A549 (cell line): Measurements from ENCODE around the gene GSE1. TPM values are rescaled to one million over a fixed set of nuclear protein-coding genes. Genes with fewer than 3 reads are reported as not detected.

Source experiments
- ATAC-seq, 2 experiments: fragments of 200-7000 bp in 1 of 2; fragments of >200 bp in 1 of 2; cut with Nextera tagmentation in 1 of 2; cut with Tn5 transposase in 1 of 2; 3 replicates each; pipeline versions ENCODE4 v1.8.0 to v1.9.1; 2018 to 2020; ENCODE audit warnings: mild to moderate bottlenecking in 1 of 2, moderate library complexity in 1 of 2
- CTCF ChIA-PET: fragments of 300-600 bp; sonication (Branson Sonifier 250); formaldehyde crosslinking; extraction: SDS; loops from one replicate; lab custom pipeline; 2021; ENCODE audit warnings: antibody characterized with exemption, inconsistent platforms; lab: Yijun Ruan, JAX
- POLR2A ChIA-PET: fragments of 350-600 bp; formaldehyde crosslinking; extraction: SDS; loops from one replicate; lab custom pipeline; 2021; ENCODE audit warnings: antibody characterized with exemption, inconsistent platforms; lab: Yijun Ruan, JAX
- DNase-seq, 2 experiments: peaks; one replicate each; pipeline versions ENCODE4 v3.0.0 to v3.0.0-alpha.2; 2011 to 2016; ENCODE audit warnings: low read depth in 1 of 2, low spot score in 1 of 2
- FAIRE-seq: peaks from 2 replicates; lab custom pipeline; 2011; peaks lifted over from hg19 to GRCh38; lab: Jason Lieb, UNC
- H3K27ac ChIP-seq, 2 experiments: fragments of >200 bp; sonication (Bioruptor Twin); formaldehyde crosslinking; 3 replicates each; pipeline ENCODE4 v1.5.1; 2016 to 2017
- H3K4me1 ChIP-seq: fragments of >200 bp; sonication (Bioruptor Twin); formaldehyde crosslinking; 3 replicates; pipeline ENCODE4 v1.6.1; 2016
- H3K4me2 ChIP-seq: fragments of >200 bp; sonication (Bioruptor Twin); formaldehyde crosslinking; 3 replicates; pipeline ENCODE4 v1.6.1; 2016
- H3K4me3 ChIP-seq: fragments of >200 bp; sonication (Bioruptor Twin); formaldehyde crosslinking; 3 replicates; pipeline ENCODE4 v1.5.1; 2016
- H3K9me3 ChIP-seq: fragments of >200 bp; sonication (Bioruptor Twin); formaldehyde crosslinking; 3 replicates; pipeline ENCODE4 v1.6.1; 2016
- BHLHE40 ChIP-seq: IDR thresholded peaks from 2 replicates; pipeline ENCODE4 v1.6.1; 2012; ENCODE audit warnings: low read depth, low read length, inconsistent platforms
- CBX8 ChIP-seq: fragments of 200-600 bp; sonication (generic); IDR thresholded peaks from 2 replicates; pipeline ENCODE4 v1.6.1; 2016
- EP300 ChIP-seq, 2 experiments: fragments of >200 bp; sonication (Bioruptor Twin); formaldehyde crosslinking; IDR thresholded peaks; 2 replicates in 1 of 2; 3 replicates in 1 of 2; pipeline ENCODE4 v1.6.1; 2016 to 2017
- FOSL2 ChIP-seq, 2 experiments: fragments of 450-650 bp in 1 of 2; fragments of >200 bp in 1 of 2; sonication (Bioruptor Twin) in 1 of 2; formaldehyde crosslinking; IDR thresholded peaks; 2 replicates each; pipeline versions ENCODE4 v1.5.0 to v1.6.1; 2016 to 2020; ENCODE audit warnings: mild to moderate bottlenecking in 1 of 2, moderate library complexity in 1 of 2
- FOXS1 ChIP-seq: fragments of 250-450 bp; sonication (Bioruptor Pico); IDR thresholded peaks from 2 replicates; pipeline ENCODE4 v1.5.0; 2020; ENCODE audit warnings: mild to moderate bottlenecking, moderate library complexity
- HOXA7 ChIP-seq: fragments of 250-450 bp; sonication (Bioruptor Pico); IDR thresholded peaks from 2 replicates; pipeline ENCODE4 v1.5.0; 2020; ENCODE audit warnings: mild to moderate bottlenecking, moderate library complexity
- JUNB ChIP-seq: fragments of >200 bp; sonication (Bioruptor Twin); formaldehyde crosslinking; IDR thresholded peaks from 2 replicates; pipeline ENCODE4 v1.6.1; 2016
- KDM1A ChIP-seq: fragments of 200-600 bp; sonication (generic); IDR thresholded peaks from 2 replicates; pipeline ENCODE4 v1.6.1; 2016; ENCODE audit warnings: low read depth, mild to moderate bottlenecking
- KDM5A ChIP-seq: fragments of 200-600 bp; sonication (generic); IDR thresholded peaks from 2 replicates; pipeline ENCODE4 v1.6.1; 2016; ENCODE audit warnings: antibody characterized with exemption, mild to moderate bottlenecking
- NR3C1 ChIP-seq: fragments of >200 bp; sonication (Bioruptor Twin); formaldehyde crosslinking; IDR thresholded peaks from 3 replicates; pipeline ENCODE4 v1.6.1; 2017
- PHF8 ChIP-seq: fragments of 200-600 bp; sonication (generic); IDR thresholded peaks from 2 replicates; pipeline ENCODE4 v1.6.1; 2016; ENCODE audit warnings: low read depth, mild to moderate bottlenecking, antibody characterized with exemption, moderate library complexity, borderline replicate concordance
- POLR2AphosphoS2 ChIP-seq: conservative IDR thresholded peaks from 2 replicates; pipeline ENCODE4 v1.6.1; 2012; ENCODE audit warnings: low read length, improper control_type of control experiment, inconsistent platforms
- RAD21 ChIP-seq, 2 experiments: fragments of >200 bp in 1 of 2; sonication (Bioruptor Twin) in 1 of 2; formaldehyde crosslinking in 1 of 2; IDR thresholded peaks in 1 of 2; conservative IDR thresholded peaks in 1 of 2; 2 replicates in 1 of 2; 3 replicates in 1 of 2; pipeline ENCODE4 v1.6.1; 2012 to 2018; ENCODE audit warnings: inconsistent platforms in 1 of 2
- RARB ChIP-seq: fragments of 250-450 bp; sonication (Bioruptor Pico); IDR thresholded peaks from 2 replicates; pipeline ENCODE4 v1.8.0; 2021; ENCODE audit warnings: mild to moderate bottlenecking, moderate library complexity
- RCOR1 ChIP-seq: fragments of 150-350 bp; IDR thresholded peaks from 2 replicates; pipeline ENCODE4 v1.6.1; 2014; ENCODE audit warnings: antibody characterized with exemption, low read length, low read depth
- TP53 ChIP-seq: fragments of 250-450 bp; sonication (Bioruptor Pico); IDR thresholded peaks from 2 replicates; pipeline ENCODE4 v1.5.0; 2021; ENCODE audit warnings: mild to moderate bottlenecking, moderate library complexity
- ZFP36 ChIP-seq: fragments of 450-650 bp; IDR thresholded peaks from 2 replicates; pipeline ENCODE4 v1.6.1; 2014; ENCODE audit warnings: borderline replicate concordance; ENCODE audit not compliant: partially characterized antibody
- ZNF302 ChIP-seq: fragments of 250-450 bp; sonication (Bioruptor Pico); IDR thresholded peaks from 2 replicates; pipeline ENCODE4 v1.9.0; 2021; ENCODE audit warnings: inconsistent platforms, mild to moderate bottlenecking, moderate library complexity
- ZSCAN20 ChIP-seq: fragments of 250-450 bp; sonication (Bioruptor Pico); IDR thresholded peaks from 2 replicates; pipeline ENCODE4 v1.8.0; 2022; ENCODE audit warnings: mild to moderate bottlenecking, moderate library complexity
- WGBS: methylation state at CpG from one replicate; pipeline ENCODE4 v1.1.6; 2017; ENCODE audit errors: missing lambda C conversion rate; 5-methylcytosine and 5-hydroxymethylcytosine counted together
- polyA plus RNA-seq, 4 experiments: library from polyadenylated mRNA; depleted of rRNA in 3 of 4; stranded (reverse); fragments of >200 nt; fragmentation: RNase III in 1 of 4; extraction: RNeasy Plus Mini Kit Qiagen cat#74134 plus additional on column Dnase treatment in 1 of 4; gene quantifications; 2 replicates in 3 of 4; 3 replicates in 1 of 4; pipeline ENCODE4 v1.2.3, GENCODE V29; 2011 to 2017
- TF ChIP-seq, protein P1 (sequence below): IDR thresholded peaks from 2 replicates; pipeline ENCODE4 v1.6.1; 2012
- TF ChIP-seq, protein P2 (sequence below): fragments of >200 bp; sonication (Bioruptor Twin); formaldehyde crosslinking; IDR thresholded peaks from 3 replicates; pipeline ENCODE4 v1.6.1; 2016
- TF ChIP-seq, protein P3 (sequence below): fragments of 450-650 bp; IDR thresholded peaks from 2 replicates; pipeline ENCODE4 v1.6.1; 2014; ENCODE audit warnings: antibody characterized with exemption
- TF ChIP-seq, protein P4 (sequence below): fragments of 200-600 bp; sonication (generic); IDR thresholded peaks from 2 replicates; pipeline ENCODE4 v1.6.1; 2016; ENCODE audit warnings: antibody characterized with exemption, mild to moderate bottlenecking, moderate library complexity
- TF ChIP-seq, protein P5 (sequence below): fragments of 150-350 bp; IDR thresholded peaks from 2 replicates; pipeline ENCODE4 v1.6.1; 2014; ENCODE audit warnings: low read depth, mild to moderate bottlenecking, low read length
- TF ChIP-seq, protein P6 (sequence below): IDR thresholded peaks from 2 replicates; pipeline ENCODE4 v1.6.1; 2012; ENCODE audit warnings: low read depth, borderline replicate concordance

Gene GSE1
- polyA plus RNA-seq, 2 of the 4 experiments (the other 2 are of a cell fraction), result 20.7 to 24.3 TPM

DNA sequence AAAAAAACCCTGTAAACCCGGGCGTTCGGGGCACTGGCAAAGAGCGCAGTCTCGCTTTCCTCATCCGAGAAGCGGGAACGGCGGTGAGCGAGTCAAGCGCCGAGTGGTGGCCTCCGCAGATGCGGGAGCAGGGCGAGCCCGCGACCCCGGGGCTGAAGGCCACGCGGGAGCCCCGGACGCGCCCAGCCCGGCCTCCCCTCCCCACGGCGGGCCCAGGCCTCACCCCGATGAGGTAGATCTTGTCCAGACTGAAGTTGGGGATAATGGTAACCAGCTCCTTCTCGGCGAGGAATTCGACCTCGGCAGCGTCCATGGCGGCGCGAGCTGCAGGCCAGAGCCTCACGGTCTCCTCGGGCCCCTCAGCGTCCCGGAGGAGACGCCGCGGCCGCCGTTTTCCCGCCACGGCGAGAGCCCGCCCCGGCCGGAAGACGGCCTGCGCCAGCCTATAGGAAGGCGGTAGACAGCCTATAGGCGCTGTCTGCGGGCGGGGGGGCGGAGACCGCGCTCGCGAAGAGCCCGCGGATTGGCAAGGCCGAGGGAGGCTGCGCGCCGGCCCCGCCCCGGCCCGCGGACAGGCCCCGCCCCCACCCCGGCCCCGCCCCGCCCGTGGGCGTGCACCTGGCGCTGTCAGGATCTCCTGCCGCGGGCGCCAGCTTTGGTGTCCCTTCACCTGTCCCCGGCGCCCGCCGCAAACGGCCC, 75.6 kb downstream of the GSE1 start, which contains the start of gene GINS2:
TSS of gene GINS2 (minus strand) at position 369 of the 699 bp plus-strand sequence. CDS start at position 313, 56 bp downstream.
- peak; percentile 91 to 97 for DNase-seq
- Histone ChIP-seq H3K27ac (peak within 1 kb of the TSS; percentile 63 to 84), H3K4me1 (peaks cover 9% of the 10 kb centered on the region; the same call in 1 of the 3 replicates), H3K4me2 (peak within 1 kb of the TSS; percentile 93), H3K9me3 (no peaks in the 10 kb centered on the region), H3K4me3 (peak within 1 kb of the TSS; percentile 81)
- POLR2A ChIA-PET, result no interaction called here
- TF ChIP-seq, protein P1, sequence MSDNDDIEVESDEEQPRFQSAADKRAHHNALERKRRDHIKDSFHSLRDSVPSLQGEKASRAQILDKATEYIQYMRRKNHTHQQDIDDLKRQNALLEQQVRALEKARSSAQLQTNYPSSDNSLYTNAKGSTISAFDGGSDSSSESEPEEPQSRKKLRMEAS, result peak; percentile 92
- TF ChIP-seq FOXS1 (CRISPR knock-in tag), result no peak
- 0 out of 2 replicates have a peak, but pooled peaks have one; percentile 26 for TF ChIP-seq PHF8
- TF ChIP-seq ZFP36, result no peak
- TF ChIP-seq FOSL2 (IDR thresholded peaks at IDR 0.05), result no peak
- no peak for TF ChIP-seq FOSL2 (CRISPR knock-in tag; IDR thresholded peaks at IDR 0.05)
- TF ChIP-seq KDM5A, result peak; percentile 29; the same call in 1 of the 2 replicates
- no peak for TF ChIP-seq KDM1A
- TF ChIP-seq EP300 (IDR thresholded peaks at IDR 0.05), result no peak
- TF ChIP-seq, protein P2, sequence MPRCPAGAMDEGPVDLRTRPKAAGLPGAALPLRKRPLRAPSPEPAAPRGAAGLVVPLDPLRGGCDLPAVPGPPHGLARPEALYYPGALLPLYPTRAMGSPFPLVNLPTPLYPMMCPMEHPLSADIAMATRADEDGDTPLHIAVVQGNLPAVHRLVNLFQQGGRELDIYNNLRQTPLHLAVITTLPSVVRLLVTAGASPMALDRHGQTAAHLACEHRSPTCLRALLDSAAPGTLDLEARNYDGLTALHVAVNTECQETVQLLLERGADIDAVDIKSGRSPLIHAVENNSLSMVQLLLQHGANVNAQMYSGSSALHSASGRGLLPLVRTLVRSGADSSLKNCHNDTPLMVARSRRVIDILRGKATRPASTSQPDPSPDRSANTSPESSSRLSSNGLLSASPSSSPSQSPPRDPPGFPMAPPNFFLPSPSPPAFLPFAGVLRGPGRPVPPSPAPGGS, result no peak
- TF ChIP-seq NR3C1, result no peak
- no peak for TF ChIP-seq HOXA7
- TF ChIP-seq CBX8, result no peak
- TF ChIP-seq ZSCAN20 (CRISPR knock-in tag), result no peak
- no peak for TF ChIP-seq ZNF302 (CRISPR knock-in tag)
- TF ChIP-seq, protein P3, sequence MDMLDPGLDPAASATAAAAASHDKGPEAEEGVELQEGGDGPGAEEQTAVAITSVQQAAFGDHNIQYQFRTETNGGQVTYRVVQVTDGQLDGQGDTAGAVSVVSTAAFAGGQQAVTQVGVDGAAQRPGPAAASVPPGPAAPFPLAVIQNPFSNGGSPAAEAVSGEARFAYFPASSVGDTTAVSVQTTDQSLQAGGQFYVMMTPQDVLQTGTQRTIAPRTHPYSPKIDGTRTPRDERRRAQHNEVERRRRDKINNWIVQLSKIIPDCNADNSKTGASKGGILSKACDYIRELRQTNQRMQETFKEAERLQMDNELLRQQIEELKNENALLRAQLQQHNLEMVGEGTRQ, result no peak
- no peak for TF ChIP-seq BHLHE40
- TF ChIP-seq RAD21 (conservative IDR thresholded peaks at IDR 0.05 in 1 of 2, IDR thresholded peaks at IDR 0.05 in 1 of 2), result no peak
- TF ChIP-seq, protein P4, sequence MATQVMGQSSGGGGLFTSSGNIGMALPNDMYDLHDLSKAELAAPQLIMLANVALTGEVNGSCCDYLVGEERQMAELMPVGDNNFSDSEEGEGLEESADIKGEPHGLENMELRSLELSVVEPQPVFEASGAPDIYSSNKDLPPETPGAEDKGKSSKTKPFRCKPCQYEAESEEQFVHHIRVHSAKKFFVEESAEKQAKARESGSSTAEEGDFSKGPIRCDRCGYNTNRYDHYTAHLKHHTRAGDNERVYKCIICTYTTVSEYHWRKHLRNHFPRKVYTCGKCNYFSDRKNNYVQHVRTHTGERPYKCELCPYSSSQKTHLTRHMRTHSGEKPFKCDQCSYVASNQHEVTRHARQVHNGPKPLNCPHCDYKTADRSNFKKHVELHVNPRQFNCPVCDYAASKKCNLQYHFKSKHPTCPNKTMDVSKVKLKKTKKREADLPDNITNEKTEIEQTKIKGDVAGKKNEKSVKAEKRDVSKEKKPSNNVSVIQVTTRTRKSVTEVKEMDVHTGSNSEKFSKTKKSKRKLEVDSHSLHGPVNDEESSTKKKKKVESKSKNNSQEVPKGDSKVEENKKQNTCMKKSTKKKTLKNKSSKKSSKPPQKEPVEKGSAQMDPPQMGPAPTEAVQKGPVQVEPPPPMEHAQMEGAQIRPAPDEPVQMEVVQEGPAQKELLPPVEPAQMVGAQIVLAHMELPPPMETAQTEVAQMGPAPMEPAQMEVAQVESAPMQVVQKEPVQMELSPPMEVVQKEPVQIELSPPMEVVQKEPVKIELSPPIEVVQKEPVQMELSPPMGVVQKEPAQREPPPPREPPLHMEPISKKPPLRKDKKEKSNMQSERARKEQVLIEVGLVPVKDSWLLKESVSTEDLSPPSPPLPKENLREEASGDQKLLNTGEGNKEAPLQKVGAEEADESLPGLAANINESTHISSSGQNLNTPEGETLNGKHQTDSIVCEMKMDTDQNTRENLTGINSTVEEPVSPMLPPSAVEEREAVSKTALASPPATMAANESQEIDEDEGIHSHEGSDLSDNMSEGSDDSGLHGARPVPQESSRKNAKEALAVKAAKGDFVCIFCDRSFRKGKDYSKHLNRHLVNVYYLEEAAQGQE, result no peak
- no peak for TF ChIP-seq POLR2AphosphoS2
- TF ChIP-seq, protein P5, sequence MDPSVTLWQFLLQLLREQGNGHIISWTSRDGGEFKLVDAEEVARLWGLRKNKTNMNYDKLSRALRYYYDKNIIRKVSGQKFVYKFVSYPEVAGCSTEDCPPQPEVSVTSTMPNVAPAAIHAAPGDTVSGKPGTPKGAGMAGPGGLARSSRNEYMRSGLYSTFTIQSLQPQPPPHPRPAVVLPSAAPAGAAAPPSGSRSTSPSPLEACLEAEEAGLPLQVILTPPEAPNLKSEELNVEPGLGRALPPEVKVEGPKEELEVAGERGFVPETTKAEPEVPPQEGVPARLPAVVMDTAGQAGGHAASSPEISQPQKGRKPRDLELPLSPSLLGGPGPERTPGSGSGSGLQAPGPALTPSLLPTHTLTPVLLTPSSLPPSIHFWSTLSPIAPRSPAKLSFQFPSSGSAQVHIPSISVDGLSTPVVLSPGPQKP, result no peak
- TF ChIP-seq TP53 (CRISPR knock-in tag), result no peak
- no peak for TF ChIP-seq RARB (CRISPR knock-in tag)
- no peak for TF ChIP-seq RCOR1
- TF ChIP-seq, protein P6, sequence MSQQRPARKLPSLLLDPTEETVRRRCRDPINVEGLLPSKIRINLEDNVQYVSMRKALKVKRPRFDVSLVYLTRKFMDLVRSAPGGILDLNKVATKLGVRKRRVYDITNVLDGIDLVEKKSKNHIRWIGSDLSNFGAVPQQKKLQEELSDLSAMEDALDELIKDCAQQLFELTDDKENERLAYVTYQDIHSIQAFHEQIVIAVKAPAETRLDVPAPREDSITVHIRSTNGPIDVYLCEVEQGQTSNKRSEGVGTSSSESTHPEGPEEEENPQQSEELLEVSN, result peak; percentile 99
- no peak for TF ChIP-seq JUNB
- CTCF ChIA-PET, result interaction anchor here (0.6 to 3.3 kb wide), 4 partner anchors 11 to 550 kb away, joined by 3 to 13 read pairs (median 7); no protein-coding TSS in a partner anchor
- no peak for FAIRE-seq
- 3% methylated on average over 32 of the region's 86 CpGs for WGBS
- peak; percentile 99 for ATAC-seq
